Ishikawa (cell line): ENCODE measurements around the gene SMYD2.

ENCODE experiments used
- CEBPB ChIP-seq: IDR thresholded peaks from 2 replicates; pipeline ENCODE4 v1.6.1; 2012
- EGR1 ChIP-seq: IDR thresholded peaks from 2 replicates; pipeline ENCODE4 v1.6.1; 2012
- EP300 ChIP-seq: IDR thresholded peaks from 2 replicates; pipeline ENCODE4 v1.6.1; 2012; ENCODE audit warnings: borderline replicate concordance
- RAD21 ChIP-seq: IDR thresholded peaks from 2 replicates; pipeline ENCODE4 v1.6.1; 2012; ENCODE audit warnings: low read depth
- TAF1 ChIP-seq: IDR thresholded peaks from 2 replicates; pipeline ENCODE4 v1.6.1; 2012; ENCODE audit warnings: low read depth, mild to moderate bottlenecking
- YY1 ChIP-seq: IDR thresholded peaks from 2 replicates; pipeline ENCODE4 v1.6.1; 2012; ENCODE audit warnings: low read depth
- ZBTB7A ChIP-seq: IDR thresholded peaks from 2 replicates; pipeline ENCODE4 v1.6.1; 2012; ENCODE audit warnings: low read depth
- TF ChIP-seq, protein P1 (sequence below): IDR thresholded peaks from 2 replicates; pipeline ENCODE4 v1.6.1; 2012
- TF ChIP-seq, protein P2 (sequence below): IDR thresholded peaks from 2 replicates; pipeline ENCODE4 v1.6.1; 2012; ENCODE audit warnings: low read depth, mild to moderate bottlenecking

DNA sequence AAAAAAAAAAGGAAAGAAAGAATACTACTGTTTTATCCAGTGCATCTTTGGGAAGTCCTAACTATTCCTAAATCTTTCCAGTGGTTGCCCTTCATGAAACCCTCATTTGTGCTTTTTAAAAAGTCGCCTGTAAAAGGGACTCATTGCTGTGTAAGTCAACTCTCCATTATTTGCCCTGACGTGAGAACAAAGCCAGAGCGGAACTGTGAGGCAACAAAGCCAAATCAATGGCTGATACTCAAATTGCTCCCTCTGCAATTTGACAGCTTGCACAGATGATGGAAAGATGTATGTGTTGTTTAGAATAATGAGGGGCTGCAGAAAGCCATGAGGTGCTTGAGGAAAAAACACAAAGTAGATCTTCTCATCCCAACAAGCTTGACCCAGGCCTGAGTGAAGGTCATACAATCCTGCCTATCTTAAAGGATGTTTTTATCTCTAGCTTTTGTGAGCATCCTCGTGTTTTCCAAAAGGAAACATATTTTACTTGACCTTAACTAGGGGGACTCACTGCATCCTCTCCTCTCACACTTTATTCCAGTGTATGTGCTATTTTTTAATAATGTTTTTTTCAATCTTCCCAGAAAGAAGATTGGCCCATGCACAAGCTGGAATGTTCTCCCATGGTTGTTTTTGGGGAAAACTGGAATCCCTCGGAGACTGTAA, 33.4 kb downstream of the SMYD2 start:
- TF ChIP-seq EGR1 (no peak), EP300 (no peak), TAF1 (no peak), RAD21 (no peak), CEBPB (no peak), YY1 (no peak), ZBTB7A (no peak)
- TF ChIP-seq, protein P1, sequence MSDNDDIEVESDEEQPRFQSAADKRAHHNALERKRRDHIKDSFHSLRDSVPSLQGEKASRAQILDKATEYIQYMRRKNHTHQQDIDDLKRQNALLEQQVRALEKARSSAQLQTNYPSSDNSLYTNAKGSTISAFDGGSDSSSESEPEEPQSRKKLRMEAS, result no peak
- TF ChIP-seq, protein P2, sequence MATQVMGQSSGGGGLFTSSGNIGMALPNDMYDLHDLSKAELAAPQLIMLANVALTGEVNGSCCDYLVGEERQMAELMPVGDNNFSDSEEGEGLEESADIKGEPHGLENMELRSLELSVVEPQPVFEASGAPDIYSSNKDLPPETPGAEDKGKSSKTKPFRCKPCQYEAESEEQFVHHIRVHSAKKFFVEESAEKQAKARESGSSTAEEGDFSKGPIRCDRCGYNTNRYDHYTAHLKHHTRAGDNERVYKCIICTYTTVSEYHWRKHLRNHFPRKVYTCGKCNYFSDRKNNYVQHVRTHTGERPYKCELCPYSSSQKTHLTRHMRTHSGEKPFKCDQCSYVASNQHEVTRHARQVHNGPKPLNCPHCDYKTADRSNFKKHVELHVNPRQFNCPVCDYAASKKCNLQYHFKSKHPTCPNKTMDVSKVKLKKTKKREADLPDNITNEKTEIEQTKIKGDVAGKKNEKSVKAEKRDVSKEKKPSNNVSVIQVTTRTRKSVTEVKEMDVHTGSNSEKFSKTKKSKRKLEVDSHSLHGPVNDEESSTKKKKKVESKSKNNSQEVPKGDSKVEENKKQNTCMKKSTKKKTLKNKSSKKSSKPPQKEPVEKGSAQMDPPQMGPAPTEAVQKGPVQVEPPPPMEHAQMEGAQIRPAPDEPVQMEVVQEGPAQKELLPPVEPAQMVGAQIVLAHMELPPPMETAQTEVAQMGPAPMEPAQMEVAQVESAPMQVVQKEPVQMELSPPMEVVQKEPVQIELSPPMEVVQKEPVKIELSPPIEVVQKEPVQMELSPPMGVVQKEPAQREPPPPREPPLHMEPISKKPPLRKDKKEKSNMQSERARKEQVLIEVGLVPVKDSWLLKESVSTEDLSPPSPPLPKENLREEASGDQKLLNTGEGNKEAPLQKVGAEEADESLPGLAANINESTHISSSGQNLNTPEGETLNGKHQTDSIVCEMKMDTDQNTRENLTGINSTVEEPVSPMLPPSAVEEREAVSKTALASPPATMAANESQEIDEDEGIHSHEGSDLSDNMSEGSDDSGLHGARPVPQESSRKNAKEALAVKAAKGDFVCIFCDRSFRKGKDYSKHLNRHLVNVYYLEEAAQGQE, result no peak
